ENCODE data around the gene SLC9A8.

Gene SLC9A8

DNA sequence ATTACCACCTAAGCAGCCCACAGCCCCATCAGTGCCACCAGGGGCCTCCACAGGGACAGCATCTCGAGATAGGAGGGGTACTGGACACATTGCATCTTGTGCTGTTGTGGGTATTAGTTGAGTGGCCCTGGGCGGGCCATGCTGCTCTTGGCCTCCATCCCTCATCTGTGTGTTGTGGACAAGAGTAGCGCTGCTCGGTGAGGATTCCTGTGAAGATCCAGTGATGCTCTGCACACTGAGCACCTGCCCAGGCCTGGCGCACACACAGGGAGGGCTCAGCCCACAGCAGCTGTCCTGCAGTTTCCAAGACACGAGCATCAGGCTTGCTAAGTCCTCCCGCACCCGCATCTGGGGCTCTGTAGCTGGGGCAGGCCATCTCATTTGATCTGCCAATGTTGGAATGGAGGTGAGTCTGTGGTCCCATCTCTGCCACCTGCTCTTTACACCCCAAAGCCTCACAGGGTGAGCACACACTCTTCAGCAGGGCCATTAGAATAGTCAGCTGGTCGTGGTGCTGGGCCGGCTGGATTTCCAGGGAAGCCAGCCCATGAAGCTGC, 70.7 kb downstream of the SLC9A8 start:
- DNase-seq (ENCODE audit: low read depth): no peak
- TF ChIP-seq, protein P1, sequence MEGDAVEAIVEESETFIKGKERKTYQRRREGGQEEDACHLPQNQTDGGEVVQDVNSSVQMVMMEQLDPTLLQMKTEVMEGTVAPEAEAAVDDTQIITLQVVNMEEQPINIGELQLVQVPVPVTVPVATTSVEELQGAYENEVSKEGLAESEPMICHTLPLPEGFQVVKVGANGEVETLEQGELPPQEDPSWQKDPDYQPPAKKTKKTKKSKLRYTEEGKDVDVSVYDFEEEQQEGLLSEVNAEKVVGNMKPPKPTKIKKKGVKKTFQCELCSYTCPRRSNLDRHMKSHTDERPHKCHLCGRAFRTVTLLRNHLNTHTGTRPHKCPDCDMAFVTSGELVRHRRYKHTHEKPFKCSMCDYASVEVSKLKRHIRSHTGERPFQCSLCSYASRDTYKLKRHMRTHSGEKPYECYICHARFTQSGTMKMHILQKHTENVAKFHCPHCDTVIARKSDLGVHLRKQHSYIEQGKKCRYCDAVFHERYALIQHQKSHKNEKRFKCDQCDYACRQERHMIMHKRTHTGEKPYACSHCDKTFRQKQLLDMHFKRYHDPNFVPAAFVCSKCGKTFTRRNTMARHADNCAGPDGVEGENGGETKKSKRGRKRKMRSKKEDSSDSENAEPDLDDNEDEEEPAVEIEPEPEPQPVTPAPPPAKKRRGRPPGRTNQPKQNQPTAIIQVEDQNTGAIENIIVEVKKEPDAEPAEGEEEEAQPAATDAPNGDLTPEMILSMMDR (IDR thresholded peaks at IDR 0.05; ENCODE audit: insufficient read depth, low read depth, low read length, missing control alignments): no peak
- H3K4me3 ChIP-seq (ENCODE audit: low read depth, low read length): no peak overlapping the region

DNA sequence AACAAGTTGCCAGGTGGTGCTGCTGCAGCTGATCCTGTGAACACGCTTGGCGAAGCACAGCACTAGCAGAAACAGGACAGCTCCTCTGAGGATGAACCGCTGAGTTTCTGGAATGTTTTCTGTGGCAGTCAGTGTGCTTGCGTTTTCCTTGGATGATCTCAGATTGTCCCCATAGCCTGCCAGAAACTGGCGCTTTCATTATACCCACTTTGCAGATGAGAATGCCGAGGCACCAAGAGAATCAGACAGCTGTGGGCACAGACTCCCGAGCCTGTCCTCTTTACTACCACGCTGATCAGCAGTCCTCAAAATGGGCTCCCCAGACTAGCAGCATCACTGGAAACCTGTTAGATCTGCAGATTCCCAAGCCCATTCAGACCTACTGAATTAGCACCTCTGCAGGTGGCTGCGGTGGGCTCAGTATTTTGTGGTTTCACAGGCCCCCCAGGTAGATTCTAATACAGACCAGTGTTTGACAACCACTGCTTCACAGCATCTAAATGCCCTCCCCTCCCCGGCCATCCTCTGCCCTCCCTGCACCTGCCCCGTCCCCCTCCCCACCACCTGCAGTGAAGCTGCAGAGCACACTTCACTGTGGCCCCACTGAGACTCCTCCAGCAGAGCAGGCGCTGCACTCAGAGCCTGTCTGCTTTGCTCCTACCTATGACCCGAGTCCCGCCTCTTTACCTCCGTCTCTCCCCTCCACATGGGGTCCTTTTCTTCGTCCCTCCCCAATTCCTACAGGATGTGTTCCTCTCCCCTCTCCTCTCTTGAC, 73.1 kb downstream of the SLC9A8 start:
- no peak overlapping the region for H3K4me3 ChIP-seq (ENCODE audit: low read depth, low read length)
- DNase-seq (ENCODE audit: low read depth): no peak
- TF ChIP-seq, protein P1 (IDR thresholded peaks at IDR 0.05; ENCODE audit: insufficient read depth, low read depth, low read length, missing control alignments): no peak

DNA sequence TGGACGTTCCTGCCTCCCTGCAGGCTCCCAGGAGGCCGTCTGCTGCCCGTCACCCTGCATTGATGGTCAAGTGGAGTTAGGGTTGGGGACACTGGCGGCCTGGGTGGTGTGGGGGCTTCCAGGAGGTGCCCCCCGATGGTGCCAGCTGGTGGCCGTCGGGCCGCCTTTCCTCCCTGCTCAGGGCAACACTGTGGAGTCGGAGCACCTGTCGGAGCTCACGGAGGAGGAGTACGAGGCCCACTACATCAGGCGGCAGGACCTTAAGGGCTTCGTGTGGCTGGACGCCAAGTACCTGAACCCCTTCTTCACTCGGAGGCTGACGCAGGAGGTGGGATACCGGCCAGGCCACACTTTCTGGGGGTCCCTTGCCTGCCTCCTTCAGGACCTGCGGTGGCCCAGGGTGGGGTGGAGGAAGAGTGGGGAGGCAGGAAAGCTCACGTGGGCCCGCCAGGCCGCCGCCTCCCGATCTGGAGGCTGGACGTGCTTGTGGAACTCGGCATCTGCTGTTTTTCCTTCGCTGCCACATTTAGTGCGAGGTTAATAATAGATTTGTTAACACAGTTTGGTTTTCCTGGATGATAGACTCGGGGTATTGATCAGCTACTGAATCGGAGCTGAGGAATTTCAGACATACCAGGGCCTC, 74.1 kb downstream of the SLC9A8 start:
- TF ChIP-seq, protein P1 (IDR thresholded peaks at IDR 0.05; ENCODE audit: insufficient read depth, low read depth, low read length, missing control alignments): no peak
- no peak overlapping the region for H3K4me3 ChIP-seq (ENCODE audit: low read depth, low read length)
- no peak for DNase-seq (ENCODE audit: low read depth)

- TF ChIP-seq, protein P1 (IDR thresholded peaks at IDR 0.05; ENCODE audit: insufficient read depth, low read depth, low read length, missing control alignments): no peak
- no peak for DNase-seq (ENCODE audit: low read depth)
These were observed 74.9 kb downstream of the SLC9A8 start for GRCh38 chr20:49887251-49888211.

GRCh38 chr20:49888212-49889000, 75.8 kb downstream of the SLC9A8 start:
- no peak overlapping the region for H3K4me3 ChIP-seq (ENCODE audit: low read depth, low read length)
- DNase-seq (ENCODE audit: low read depth): peak; percentile 80
- TF ChIP-seq, protein P1 (IDR thresholded peaks at IDR 0.05; ENCODE audit: insufficient read depth, low read depth, low read length, missing control alignments): peak; percentile 86

More at GRCh38 chr20:49887251-49888211, 74.9 kb downstream of the SLC9A8 start:
- no peak overlapping the region for H3K4me3 ChIP-seq (ENCODE audit: low read depth, low read length)

All from GM12865 (cell line).